DOHH2 (cell line): Measurements from ENCODE around the gene CLDN24.
"Not testable (repeated sequence)": the region's sequence is repeated elsewhere in the genome, so short reads cannot be mapped to it uniquely, and the experiment has no call there.

Experiments
- CTCF ChIP-seq: fragments of 200-600 bp; sonication (generic); IDR thresholded peaks from one replicate; pipeline ENCODE4 v1.5.1; 2014; ENCODE audit warnings: antibody characterized with exemption, mild to moderate bottlenecking, low read depth, low read length; ENCODE audit not compliant: poor library complexity, severe bottlenecking
- EZH2phosphoT487 ChIP-seq: fragments of 200-600 bp; sonication (generic); IDR thresholded peaks from 2 replicates; pipeline ENCODE4 v1.6.1; 2017; ENCODE audit warnings: borderline replicate concordance, mild to moderate bottlenecking, antibody characterized with exemption, low read length, moderate library complexity, mixed read lengths

GRCh38 chr4:183324056-183324455 lies 1.8 kb upstream of the CLDN24 start:
- not testable (repeated sequence) for TF ChIP-seq CTCF, EZH2phosphoT487
